GM18867 (cell line): ENCODE measurements around the gene CYB561A3.

ENCODE experiments used
- ATAC-seq: cut with Tn5 transposase; IDR thresholded peaks from one replicate; pipeline ENCODE4 v1.9.1; 2021; ENCODE audit warnings: mild to moderate bottlenecking, moderate library complexity; ENCODE audit not compliant: unreplicated experiment

Gene CYB561A3

DNA sequence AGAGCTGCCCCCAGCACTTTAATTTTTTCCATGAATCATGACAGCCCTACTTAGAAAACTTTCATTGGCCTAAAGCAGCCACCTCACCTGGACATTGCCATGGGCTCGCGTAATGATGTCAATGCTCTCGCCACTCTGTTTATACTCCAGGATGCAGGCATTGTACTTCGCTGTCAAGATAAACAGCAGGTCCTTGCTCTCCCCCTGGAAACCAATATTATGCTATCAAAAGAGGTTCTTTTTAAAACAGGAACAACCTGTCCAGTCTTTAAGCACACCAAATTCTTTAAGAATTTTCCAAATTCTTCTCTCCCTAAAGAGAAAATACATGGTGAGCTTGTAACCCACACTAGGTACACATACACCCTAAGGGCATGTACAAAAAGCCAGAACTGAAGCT is 31.8 kb downstream of the CYB561A3 start:
- ATAC-seq: no peak

DNA sequence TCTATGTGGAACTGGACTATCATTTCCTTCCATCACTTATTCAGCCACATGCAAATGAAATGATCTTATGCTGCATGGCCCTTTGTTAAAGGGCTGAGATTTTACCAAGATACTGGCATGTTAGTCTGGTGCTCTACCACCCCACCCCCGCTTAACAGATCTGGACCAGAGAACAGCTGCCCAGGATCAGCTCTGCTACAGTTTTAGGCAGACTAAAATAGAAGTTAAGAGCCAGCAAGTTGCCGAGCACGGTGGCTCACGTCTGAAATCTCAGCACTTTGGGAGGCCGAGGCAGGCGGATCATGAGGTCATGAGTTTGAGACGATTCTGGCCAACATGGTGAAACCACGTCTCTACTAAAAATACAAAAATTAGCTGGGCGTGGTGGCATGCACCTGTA is 33.3 kb downstream of the CYB561A3 start:
- ATAC-seq: no peak

DNA sequence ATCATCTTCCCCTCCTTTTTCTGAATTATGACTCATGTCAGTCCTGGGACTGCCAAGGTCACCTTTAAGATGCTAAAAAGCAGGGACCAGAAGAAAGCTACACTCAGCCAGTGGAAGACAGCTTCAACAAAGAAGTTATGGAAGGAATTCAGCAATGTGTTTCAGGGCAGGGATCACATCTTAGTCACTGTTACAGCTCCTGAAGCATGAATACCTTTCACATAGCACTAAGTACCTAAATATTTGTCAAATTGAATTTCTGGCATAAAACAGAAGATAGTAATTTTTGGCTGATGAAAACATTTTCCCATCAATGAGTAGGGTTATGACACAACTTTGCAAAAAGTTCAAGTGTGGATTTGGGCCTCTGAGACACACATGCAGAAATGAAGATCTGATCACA is 34.0 kb downstream of the CYB561A3 start:
- ATAC-seq: no peak

DNA sequence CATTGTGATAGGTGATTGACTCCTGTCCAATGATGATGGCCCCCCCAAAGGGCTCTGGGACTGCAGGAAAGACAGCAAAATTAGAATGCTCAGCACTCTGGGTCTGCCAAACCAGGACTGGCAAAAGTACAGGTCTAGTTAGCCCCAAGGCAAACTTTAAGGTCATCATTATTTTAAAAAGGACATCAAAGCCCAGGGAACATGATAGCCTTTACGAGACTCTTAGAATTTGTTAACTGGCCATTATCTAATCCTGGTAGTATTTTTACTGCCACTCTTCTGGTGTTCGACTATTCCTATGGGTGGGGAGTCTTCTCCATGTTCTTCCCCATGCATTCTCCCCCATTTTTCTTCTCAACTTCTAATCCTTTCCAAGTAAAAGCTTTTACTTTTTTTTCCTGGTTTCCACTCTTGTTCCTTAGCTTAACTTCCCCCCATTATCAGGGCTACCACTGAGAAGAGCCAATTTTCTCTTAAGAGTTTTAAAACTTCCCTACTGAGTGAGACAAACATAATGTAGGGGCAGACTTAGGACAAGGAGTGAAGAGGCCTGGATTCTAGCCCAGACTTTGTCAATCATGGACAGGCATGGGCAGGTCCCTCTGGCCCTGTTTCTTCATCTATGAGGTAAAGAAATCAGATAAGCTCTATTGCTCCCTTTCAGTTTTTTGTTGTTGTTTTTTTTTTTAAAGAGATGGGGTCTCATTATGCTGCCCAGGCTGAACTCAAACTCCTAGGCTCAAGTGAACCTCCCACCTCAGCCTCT is 35.9 kb downstream of the CYB561A3 start:
- no peak for ATAC-seq

- no peak for ATAC-seq
Measured at GRCh38 chr11:61315260-61315659, 46.4 kb downstream of the CYB561A3 start.

DNA sequence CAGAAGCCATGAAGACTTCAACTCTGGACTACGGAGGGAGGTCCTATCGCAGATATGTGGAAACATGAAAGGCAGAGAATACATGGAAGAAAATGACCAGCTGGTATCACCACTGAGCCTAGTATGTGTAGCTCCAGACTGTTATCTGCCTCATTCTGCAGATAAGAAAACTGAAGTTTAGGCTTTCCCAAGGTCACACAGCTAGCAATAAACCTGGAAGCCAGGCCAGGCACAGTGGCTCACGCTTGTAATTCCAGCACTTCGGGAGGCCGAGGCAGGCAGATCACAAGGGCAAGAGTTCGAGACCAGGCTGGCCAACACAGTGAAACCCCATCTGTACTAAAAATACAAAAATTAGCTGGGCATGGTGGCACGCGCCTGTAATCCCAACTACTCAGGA is 50.9 kb downstream of the CYB561A3 start:
- no peak for ATAC-seq

DNA sequence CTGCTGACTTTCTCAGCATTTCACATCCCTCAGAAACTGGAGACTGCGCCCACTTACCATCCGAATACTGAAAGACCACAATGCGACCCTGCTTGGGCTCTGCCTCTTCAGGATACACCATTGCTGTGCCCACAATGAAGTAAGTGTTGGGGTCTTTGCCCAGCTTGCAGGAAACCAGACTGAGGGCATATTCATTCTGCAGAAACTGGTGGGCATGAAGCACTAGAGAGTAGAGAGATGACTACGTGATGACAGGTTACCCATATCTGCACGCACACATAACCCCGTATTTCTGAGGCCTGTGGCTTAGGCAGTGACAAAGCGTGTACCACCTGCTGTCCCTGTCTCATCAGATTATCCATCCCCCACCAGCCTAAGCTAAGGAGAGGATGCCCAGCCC is 51.9 kb downstream of the CYB561A3 start:
- no peak for ATAC-seq

DNA sequence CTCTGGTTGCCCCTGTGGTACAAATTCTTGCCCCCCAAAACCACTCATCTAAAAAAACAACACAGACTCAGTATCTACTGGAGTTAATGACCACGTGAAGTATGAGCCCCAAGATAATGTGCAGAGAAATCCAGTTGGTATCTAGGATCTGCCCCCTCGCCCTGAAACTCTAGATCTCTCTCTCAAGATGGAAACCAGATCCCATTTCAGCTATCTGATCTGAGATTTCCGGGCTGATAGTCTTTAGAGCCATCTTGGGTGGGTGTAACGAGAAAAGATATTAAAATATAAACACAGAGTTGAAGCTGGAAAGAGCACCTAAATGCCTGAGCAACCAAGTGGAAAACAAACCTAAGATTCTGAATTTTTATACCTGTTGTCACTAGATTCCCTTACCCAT is 52.5 kb downstream of the CYB561A3 start:
- ATAC-seq: no peak

- no peak for ATAC-seq
Measured at GRCh38 chr11:61307354-61307753, 54.3 kb downstream of the CYB561A3 start.

DNA sequence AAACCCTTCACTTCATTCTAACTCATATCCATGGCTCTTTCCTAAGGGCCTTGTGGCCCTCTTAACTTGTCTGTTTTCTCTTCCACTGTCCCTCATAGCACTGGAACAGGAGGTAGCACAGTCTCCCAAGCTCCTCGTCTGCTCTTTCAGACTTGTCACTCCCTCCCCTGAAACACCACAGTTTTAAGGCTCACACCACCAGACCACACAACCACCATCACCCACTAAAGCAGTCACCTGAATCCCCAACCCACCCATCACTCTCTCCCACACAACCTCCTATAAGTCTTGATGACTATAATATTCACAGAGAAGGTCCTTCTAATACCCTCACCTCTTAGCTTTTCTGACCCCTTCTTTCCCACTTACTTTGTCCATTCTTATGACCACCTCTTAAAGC is 55.5 kb downstream of the CYB561A3 start:
- ATAC-seq: no peak

DNA sequence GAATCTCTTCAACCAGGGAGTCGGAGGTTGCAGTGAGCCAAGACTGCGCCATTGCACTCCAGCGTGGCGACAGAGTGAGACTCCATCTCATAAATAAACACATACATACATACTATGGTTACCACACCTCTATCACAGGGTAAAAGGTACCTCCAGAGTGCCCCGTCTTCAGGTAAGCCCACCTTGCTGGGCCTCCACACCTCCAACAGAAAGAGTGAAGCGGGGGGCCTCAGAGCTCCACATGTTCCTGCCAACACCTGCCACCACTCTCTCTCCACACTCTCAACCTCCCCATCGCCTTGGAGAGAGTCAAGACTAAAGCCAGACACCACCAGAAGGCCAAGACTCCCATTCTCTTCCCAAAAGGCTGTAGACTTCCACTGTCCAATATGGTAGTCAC is 56.3 kb downstream of the CYB561A3 start:
- no peak for ATAC-seq

- ATAC-seq: no peak
Measured at GRCh38 chr11:61303725-61304124, 58.0 kb downstream of the CYB561A3 start.

- no peak for ATAC-seq
Measured at GRCh38 chr11:61302550-61302949, 59.1 kb downstream of the CYB561A3 start.
